IPS-18a (cell line): ENCODE results near the gene SYNGR2.

Source experiments
- H3K27ac ChIP-seq: one replicate; pipeline ENCODE4 v1.5.1; 2013; ENCODE audit warnings: low read length
- H3K27me3 ChIP-seq: one replicate; pipeline ENCODE4 v1.6.1; 2013; ENCODE audit warnings: mild to moderate bottlenecking, low read length; ENCODE audit not compliant: control insufficient read depth, insufficient read depth
- H3K36me3 ChIP-seq: one replicate; pipeline ENCODE4 v1.6.1; 2013; ENCODE audit warnings: low read depth, low read length; ENCODE audit not compliant: control insufficient read depth
- H3K4me1 ChIP-seq: one replicate; pipeline ENCODE4 v1.6.1; 2013; ENCODE audit warnings: low read depth, low read length; ENCODE audit not compliant: control insufficient read depth
- H3K4me3 ChIP-seq: one replicate; pipeline ENCODE4 v1.5.1; 2013; ENCODE audit warnings: low read length
- H3K9ac ChIP-seq: one replicate; pipeline ENCODE4 v1.6.1; 2013; ENCODE audit warnings: mild to moderate bottlenecking, low read length, moderate library complexity
- H3K9me3 ChIP-seq: one replicate; pipeline ENCODE4 v1.6.1; 2013; ENCODE audit warnings: low read depth, low read length; ENCODE audit not compliant: control insufficient read depth

The SYNGR2 gene

DNA sequence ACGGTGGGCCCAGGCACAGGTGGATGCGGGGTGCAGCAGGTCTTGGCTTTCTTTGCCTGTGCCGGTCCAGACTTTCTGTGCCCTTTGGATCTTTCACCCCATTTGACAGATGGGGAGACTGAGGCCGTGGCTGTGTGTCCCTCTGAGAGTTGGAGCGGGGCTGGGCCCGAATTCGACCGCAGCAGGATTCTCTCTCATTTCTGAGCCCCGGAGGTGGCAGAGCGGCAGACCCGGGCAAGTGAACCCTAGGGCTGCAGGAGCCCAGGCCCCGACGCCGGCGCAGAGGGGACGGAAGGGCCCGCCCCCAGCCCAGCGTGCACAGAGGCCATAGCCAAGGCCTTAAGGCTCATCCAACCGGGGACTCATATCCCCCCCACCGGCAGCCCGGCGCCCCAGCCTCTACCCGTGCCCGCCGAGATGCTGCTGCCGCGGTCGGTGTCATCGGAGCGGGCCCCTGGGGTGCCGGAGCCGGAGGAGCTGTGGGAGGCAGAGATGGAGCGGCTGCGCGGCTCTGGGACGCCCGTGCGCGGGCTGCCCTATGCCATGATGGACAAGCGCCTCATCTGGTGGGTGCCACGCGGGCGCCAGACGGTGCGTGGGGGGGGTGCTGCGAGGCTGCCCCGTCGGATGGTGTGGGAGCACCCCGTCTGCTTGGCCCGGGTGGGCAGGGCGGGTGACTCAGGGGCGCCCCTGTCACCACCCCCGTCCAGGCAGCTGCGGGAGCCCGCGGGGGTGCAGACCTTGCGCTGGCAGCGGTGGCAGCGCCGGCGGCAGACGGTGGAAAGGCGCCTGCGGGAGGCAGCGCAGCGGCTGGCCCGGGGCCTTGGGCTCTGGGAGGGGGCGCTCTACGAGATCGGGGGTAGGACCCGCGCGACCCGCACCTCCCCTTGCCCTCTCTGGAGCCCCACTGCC lies 37.0 kb upstream of the SYNGR2 start:
- H3K4me3 ChIP-seq, result peak overlapping the region; percentile 25

DNA sequence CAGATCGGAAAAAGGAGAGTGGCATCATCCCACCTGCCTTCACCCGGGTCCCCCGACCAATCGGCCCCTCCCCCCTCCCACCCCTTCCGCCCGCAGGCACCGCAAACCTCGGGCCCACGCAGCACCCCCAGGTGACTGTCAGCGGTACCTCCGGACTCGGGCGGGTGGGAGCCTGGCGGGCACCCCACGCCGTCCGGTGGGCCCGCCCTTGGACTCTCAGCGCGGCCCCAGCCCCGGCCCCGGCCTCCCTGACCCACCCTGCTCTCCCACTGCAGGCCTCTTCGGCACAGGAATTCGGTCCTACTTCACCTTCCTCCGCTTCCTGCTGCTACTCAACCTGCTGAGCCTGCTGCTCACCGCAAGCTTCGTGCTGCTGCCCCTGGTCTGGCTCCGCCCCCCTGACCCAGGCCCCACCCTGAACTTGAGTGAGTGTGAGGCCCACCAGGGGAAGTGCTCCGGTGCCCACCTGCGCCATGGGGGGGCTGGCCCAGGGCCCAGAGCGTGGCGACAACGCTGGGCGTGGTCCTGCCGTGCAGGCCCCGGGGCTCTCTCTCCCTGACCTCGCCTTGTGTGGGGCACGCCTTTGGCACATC lies 36.2 kb upstream of the SYNGR2 start:
- Histone ChIP-seq H3K4me3 (peak overlapping the region; percentile 25), H3K36me3 (no peaks in the 10 kb centered on the region), H3K9ac (no peak overlapping the region), H3K4me1 (peaks cover 4% of the 10 kb centered on the region), H3K9me3 (no peaks in the 10 kb centered on the region), H3K27me3 (peaks cover 40% of the 10 kb centered on the region), H3K27ac (no peak overlapping the region)

More for the DNA sequence above, 37.0 kb upstream of the SYNGR2 start:
- Histone ChIP-seq H3K4me1 (peaks cover 8% of the 10 kb centered on the region), H3K36me3 (no peaks in the 10 kb centered on the region), H3K27ac (no peak overlapping the region), H3K27me3 (peaks cover 40% of the 10 kb centered on the region), H3K9me3 (no peaks in the 10 kb centered on the region), H3K9ac (no peak overlapping the region)

DNA sequence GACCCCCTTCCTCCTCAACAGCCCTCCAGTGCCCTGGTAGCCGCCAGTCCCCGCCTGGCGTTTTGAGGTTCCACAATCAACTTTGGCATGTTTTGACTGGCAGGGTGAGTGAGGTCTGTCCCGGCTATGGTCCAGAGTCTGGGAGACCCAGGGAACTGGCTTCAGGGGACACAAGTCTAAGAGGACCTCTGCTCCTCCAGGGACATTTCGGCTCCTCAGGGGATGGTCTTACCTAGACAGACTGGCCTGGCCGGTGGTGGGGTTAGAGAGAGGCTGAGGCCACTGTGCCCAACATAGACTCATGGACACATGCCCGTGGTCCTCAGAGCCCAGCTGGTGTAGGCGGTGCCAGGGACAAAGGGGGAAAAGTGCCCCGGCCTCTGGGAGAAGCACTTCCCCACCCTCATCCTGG lies 35.6 kb upstream of the SYNGR2 start:
- Histone ChIP-seq H3K4me1 (peaks cover 3% of the 10 kb centered on the region), H3K27ac (no peak overlapping the region), H3K9me3 (no peaks in the 10 kb centered on the region), H3K9ac (no peak overlapping the region), H3K4me3 (no peak overlapping the region), H3K36me3 (no peaks in the 10 kb centered on the region), H3K27me3 (peaks cover 40% of the 10 kb centered on the region)

DNA sequence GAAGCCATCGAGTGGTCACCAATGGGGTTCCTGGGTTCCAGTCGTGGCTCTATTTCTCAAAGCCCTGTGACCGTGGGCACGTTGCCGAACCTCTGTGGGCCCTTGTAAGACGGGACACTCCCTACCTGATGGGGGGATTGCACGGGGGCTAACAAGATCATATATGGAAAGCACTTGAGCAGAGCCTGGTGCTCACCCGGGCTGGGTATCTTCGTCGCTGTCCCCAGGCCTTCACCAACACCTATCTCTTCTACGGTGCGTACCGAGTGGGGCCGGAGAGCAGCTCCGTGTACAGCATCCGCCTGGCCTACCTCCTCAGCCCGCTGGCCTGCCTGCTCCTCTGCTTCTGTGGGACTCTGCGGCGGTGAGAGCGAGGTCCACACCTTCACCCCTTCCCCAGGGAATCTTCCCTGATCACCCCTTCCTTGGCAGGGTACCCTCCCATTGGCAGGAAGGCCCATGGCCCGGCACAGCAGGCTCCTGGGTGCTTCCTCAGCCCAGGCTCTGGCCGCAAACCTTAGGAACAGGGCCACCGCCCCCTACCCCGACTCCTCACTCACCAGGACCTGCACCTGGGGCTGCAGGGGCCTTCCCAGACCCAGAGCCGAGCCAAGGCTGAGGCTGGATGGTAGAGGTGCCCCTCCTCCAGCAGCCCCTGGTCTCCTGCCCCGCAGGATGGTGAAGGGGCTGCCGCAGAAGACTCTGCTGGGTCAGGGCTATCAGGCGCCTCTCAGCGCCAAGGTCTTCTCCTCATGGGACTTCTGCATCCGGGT lies 35.0 kb upstream of the SYNGR2 start:
- Histone ChIP-seq H3K27ac (no peak overlapping the region), H3K36me3 (no peaks in the 10 kb centered on the region), H3K4me3 (no peak overlapping the region), H3K4me1 (peaks cover 3% of the 10 kb centered on the region), H3K9ac (no peak overlapping the region), H3K9me3 (no peaks in the 10 kb centered on the region), H3K27me3 (peaks cover 40% of the 10 kb centered on the region)

DNA sequence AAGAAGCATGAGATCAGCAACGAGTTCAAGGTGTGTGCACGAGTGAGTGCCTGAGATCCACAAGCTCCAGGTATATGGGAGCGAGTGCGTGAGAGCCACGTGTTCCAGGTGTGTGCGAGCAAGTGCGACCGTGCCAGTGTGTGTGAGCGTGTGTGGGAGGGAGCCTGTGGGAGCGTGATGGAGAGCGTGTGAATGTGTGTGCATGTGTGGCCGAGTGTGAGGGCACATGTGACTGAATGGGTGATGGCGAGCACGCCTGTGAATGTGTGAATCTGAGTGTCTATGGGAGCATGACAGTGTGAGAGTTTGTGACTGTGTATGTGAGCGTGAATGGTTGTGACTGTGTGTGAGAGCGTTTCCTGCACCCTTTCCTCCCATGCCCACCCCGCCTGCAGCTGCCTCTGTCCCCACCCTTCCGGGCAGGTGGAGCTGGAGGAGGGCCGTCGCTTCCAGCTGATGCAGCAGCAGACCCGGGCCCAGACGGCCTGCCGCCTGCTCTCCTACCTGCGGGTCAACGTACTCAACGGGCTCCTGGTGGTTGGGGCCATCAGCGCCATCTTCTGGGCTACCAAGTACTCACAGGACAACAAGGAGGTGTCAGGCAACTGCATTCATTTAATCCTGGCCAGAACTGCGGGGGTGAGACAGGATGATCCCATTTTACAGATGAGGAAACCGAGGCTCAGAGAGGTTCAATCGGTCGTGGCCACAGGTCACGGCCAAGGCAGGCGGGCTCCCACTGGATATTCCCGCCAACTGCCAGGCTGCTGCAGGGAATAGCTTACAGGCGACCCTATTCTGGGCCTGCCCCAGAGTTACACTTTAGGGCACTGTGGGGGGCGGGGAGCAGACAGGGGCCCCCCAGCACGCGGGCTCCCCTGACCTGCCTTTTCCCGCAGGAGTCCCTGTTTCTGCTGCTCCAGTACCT lies 34.1 kb upstream of the SYNGR2 start:
- Histone ChIP-seq H3K9me3 (no peaks in the 10 kb centered on the region), H3K4me1 (no peaks in the 10 kb centered on the region), H3K4me3 (no peak overlapping the region), H3K36me3 (no peaks in the 10 kb centered on the region), H3K27me3 (peaks cover 40% of the 10 kb centered on the region), H3K9ac (no peak overlapping the region), H3K27ac (no peak overlapping the region)

DNA sequence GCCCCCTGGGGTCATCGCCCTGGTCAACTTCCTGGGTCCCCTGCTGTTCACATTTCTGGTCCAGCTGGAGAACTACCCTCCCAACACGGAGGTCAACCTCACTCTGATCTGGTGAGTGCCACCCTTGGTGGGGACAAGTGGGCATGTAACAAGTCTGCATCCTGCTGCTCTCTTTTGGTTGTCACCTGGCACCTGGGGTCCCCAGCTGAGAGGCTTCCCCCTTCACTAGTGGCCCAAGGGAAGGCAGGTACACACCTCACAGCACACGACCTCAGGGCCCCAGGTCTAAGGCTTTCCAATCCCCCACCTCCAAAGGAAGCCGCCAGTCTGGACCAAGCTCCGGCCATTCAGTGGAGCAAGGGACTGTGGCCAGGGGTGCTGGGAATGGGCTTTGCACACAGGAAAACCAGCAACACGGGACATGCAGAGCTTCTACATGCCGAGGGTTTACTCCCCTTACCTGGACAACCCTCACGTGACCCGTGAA lies 33.4 kb upstream of the SYNGR2 start:
- Histone ChIP-seq H3K4me3 (no peak overlapping the region), H3K27me3 (peaks cover 40% of the 10 kb centered on the region), H3K9me3 (no peaks in the 10 kb centered on the region), H3K36me3 (no peaks in the 10 kb centered on the region), H3K9ac (no peak overlapping the region), H3K4me1 (no peaks in the 10 kb centered on the region), H3K27ac (no peak overlapping the region)

DNA sequence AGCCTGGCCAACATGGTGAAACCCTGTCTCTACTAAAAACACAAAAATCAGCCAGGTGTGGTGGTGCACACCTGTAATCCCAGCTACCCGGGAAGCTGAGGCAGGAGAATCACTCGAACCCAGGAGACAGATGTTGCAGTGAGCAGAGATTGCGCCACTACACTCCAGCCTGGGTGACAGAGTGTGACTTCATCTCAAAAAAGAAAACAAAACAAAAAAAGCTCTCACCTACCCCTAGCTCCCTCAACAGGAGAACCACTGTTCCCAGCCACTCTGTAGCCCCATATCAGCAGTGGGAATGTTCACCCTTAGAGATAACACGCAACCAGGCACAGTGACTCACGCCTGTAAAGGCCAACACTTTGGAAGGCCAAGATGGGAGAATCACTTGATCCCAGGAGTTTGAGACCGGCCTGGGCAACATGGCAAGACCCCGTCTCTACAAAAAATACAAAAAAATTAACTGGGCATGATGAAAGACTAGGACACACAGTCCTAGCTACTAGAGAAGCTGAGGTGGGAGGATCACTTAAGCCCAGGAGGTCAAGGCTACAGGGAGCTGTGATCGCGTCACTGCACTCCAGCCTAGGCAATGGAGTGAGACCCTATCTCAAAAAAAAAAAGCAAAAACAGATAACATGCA lies 32.4 kb upstream of the SYNGR2 start:
- H3K9me3 ChIP-seq, result no peaks in the 10 kb centered on the region
- H3K9ac ChIP-seq, result no peak overlapping the region
- H3K4me1 ChIP-seq, result no peaks in the 10 kb centered on the region
- no peak overlapping the region for H3K4me3 ChIP-seq
- H3K27ac ChIP-seq, result no peak overlapping the region
- H3K27me3 ChIP-seq, result peaks cover 32% of the 10 kb centered on the region
- no peaks in the 10 kb centered on the region for H3K36me3 ChIP-seq

DNA sequence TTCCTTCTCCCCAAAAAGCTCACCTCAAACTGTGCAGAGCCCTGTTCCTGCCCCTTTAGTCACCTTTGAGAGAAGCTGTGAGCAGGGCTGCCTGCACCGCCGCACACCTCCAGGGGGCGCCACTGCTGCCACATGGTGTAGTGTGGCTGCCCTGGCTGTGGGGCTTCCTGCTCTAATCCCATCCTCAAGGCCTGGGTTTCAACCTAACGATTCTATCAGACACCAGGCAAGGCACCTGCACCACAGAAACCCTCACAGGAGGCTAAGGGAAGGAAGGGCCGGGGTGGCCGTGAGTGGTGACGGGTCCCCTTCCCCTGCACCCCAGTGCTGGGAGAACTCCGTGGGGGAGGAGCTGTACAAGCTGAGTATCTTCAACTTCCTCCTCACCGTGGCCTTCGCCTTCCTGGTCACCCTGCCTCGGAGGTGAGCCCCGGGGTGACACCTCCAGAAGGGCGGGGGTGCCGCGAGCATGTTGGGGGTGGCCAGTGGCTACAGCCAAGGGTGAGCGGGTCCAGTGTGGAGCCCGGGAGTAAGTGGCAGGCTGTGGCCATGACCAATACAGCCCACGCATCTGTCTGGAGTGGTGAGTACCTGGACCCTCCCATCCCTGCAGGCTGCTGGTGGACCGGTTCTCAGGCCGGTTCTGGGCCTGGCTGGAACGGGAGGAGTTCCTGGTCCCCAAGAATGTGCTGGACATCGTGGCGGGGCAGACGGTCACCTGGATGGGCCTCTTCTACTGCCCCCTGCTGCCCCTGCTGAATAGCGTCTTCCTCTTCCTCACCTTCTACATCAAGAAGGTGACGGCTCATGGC lies 30.8 kb upstream of the SYNGR2 start:
- Histone ChIP-seq H3K9ac (no peak overlapping the region), H3K27me3 (peaks cover 16% of the 10 kb centered on the region), H3K36me3 (no peaks in the 10 kb centered on the region), H3K27ac (no peak overlapping the region), H3K4me1 (no peaks in the 10 kb centered on the region), H3K4me3 (no peak overlapping the region), H3K9me3 (no peaks in the 10 kb centered on the region)

DNA sequence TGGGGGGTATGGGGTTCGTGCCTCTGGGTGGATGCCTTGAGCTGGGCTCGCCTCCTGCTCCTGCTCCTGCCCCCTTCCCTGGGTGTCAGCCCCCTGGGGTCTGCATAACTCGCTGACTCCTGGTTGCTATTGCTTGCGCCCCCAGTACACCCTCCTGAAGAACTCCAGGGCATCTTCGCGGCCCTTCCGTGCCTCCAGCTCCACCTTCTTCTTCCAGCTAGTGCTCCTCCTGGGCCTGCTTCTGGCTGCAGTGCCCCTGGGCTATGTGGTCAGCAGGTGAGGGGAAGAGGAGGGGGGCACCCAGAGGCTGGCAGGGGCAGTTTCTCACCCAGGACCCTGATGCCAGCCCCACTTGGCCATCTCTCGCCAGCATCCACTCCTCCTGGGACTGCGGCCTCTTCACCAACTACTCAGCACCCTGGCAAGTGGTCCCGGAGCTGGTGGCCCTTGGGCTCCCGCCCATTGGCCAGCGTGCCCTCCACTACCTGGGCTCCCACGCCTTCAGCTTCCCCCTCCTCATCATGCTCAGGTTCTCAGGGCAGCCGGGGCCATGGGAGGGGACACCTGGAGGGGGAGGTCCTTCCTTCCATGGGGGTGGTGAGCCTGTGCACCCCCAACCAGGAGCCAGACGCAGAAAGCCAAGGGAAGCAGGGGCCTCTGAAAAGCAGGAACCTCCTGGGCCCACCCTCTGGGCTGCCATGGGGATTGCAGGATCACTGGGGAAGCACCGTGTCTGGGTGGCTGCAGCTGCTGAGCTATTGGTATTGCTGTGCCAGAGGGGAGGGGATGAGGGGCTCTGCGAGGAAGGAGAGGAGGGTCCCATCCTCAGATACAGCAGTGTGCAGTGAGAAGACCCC lies 29.9 kb upstream of the SYNGR2 start:
- Histone ChIP-seq H3K9me3 (no peaks in the 10 kb centered on the region), H3K4me1 (no peaks in the 10 kb centered on the region), H3K27me3 (peaks cover 8% of the 10 kb centered on the region), H3K4me3 (no peak overlapping the region), H3K9ac (no peak overlapping the region), H3K36me3 (no peaks in the 10 kb centered on the region), H3K27ac (no peak overlapping the region)
